GM19463 (cell line): Measurements from ENCODE around the gene ILKAP.

Experiments used
- ATAC-seq: cut with Tn5 transposase; IDR thresholded peaks from one replicate; pipeline ENCODE4 v1.9.1; 2021; ENCODE audit warnings: mild to moderate bottlenecking, moderate library complexity; ENCODE audit not compliant: unreplicated experiment

Gene ILKAP

GRCh38 chr2:238125127-238125885, 78.2 kb downstream of the ILKAP start:
- ATAC-seq: no peak

- no peak for ATAC-seq
Measured at GRCh38 chr2:238124488-238125126, 78.9 kb downstream of the ILKAP start.

- ATAC-seq: no peak
Measured at GRCh38 chr2:238123991-238124470, 79.5 kb downstream of the ILKAP start.

- no peak for ATAC-seq
Measured at GRCh38 chr2:238123218-238123971, 80.1 kb downstream of the ILKAP start.

- no peak for ATAC-seq
Measured at GRCh38 chr2:238122287-238123217, 80.9 kb downstream of the ILKAP start.

- ATAC-seq: no peak
Measured at GRCh38 chr2:238121511-238122286, 81.8 kb downstream of the ILKAP start.

- no peak for ATAC-seq
Measured at GRCh38 chr2:238120463-238121298, 82.8 kb downstream of the ILKAP start.
